ENCODE measurements around the gene SRGAP3.

SRGAP3 gene

GRCh38 chr3:9142362-9142761 lies 107.1 kb downstream of the SRGAP3 start:
- DNase-seq (ENCODE audit: low read depth): no peak

- DNase-seq (ENCODE audit: low read depth): no peak
These were observed 107.5 kb downstream of the SRGAP3 start for GRCh38 chr3:9141928-9142289.

GRCh38 chr3:9139366-9139765 lies 110.1 kb downstream of the SRGAP3 start:
- no peak for DNase-seq (ENCODE audit: low read depth)

- no peak for DNase-seq (ENCODE audit: low read depth)
These were observed 111.8 kb downstream of the SRGAP3 start for GRCh38 chr3:9137676-9138075.

DNA sequence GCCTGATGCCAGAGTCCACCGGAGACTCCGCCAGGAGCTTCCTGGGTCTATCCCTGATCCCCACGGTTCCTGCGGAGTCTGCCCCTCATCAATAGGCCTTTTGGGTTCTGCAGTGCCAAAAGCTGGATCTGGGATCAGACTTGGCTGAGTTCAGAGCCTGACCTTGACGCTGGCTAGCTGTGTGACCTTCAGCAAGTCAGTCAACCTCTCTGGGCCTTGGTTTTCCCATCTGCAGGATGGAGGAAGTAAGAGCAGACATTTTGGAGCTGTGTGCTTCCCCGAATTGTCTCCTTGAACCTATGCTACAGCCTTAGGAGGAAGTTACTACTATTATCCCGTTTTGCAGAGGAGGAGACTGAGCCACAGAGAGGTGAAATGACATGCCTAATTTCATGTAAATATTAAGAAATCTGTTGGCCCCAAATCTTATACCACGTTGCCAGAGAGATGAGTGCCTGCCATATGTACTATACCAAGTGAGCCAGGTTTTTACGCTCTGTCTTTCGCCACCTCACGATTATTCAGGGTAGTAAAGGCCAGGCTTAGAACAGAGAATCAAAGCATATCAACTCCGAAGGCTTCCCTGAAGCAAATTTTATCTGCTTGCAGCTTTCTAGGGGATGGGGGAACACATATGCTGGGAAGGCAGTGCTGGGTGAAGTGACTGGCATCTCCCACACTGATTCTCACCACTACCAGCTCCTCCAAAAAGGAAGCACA lies 112.5 kb downstream of the SRGAP3 start:
- no peak for DNase-seq (ENCODE audit: low read depth)

GRCh38 chr3:9135930-9136525 lies 113.4 kb downstream of the SRGAP3 start:
- no peak for DNase-seq (ENCODE audit: low read depth)

GRCh38 chr3:9135526-9135925 lies 113.9 kb downstream of the SRGAP3 start:
- DNase-seq (ENCODE audit: low read depth): no peak

GRCh38 chr3:9133656-9134055 lies 115.8 kb downstream of the SRGAP3 start:
- DNase-seq (ENCODE audit: low read depth): no peak

DNA sequence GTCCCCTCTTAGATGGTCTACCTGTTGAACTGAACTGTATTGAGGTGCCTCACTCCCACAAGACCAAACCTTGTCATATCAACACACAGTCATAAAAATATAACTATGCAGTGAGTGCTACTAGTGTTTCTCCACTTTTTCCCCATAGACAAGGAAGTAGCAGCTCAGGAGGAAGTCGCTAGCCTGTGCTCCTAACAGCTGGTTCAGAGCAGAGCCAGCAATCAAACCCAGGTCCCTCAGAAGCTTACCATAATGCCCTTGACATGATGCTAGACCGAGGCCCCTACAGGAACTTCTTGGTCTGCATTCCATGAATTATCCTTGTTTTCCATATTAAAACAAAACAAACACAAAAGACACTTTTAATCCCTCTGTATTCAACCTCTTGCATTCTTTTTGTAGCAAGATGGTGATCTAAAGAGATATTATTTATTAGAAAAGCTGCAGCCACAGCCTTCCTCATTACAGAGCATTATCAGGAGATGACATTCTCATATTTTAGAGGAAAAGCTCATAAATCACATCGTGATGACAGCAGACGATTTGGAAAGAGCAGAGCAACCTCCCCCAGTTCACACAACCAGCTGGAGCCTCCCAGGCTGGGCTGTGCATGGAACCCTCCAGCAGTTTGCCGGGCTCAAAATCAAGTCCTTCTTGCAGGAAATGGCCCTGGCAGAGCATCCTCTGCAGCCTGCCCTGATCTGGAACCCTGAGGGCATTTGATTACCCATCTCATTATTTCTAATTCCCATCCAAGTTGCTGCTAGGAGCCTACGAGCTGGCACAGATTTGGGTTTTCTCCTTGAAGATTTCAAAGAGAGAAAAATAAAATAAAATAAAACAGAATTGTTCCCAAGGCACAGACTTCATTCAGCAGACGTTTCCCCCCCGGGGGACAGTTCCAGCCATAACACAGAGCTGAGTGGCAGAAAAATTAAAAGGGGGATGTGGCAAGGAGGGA lies 118.8 kb downstream of the SRGAP3 start:
- no peak for DNase-seq (ENCODE audit: low read depth)

DNA sequence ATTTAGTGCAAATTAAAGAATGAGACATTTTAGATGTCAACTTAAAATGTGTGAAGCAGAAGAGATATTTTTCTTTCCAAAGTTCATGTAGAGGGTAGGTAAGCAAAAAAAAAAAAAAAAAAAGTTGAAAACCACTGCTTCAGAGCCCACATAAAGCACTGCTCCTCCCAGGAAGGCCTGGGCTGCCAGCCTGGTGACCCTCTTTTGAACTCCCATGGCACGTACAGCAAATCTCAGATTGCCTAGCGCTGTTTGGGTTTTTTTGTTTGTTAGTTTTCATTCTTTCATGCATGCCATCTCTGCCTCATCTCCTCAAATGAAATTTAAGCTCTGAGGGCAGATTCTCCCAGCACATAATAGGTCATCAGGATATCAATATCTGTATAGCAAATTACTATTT lies 120.1 kb downstream of the SRGAP3 start:
- no peak for DNase-seq (ENCODE audit: low read depth)

GRCh38 chr3:9125278-9125951 lies 124.0 kb downstream of the SRGAP3 start:
- no peak for DNase-seq (ENCODE audit: low read depth)

GRCh38 chr3:9124730-9125129 lies 124.7 kb downstream of the SRGAP3 start:
- no peak for DNase-seq (ENCODE audit: low read depth)

DNA sequence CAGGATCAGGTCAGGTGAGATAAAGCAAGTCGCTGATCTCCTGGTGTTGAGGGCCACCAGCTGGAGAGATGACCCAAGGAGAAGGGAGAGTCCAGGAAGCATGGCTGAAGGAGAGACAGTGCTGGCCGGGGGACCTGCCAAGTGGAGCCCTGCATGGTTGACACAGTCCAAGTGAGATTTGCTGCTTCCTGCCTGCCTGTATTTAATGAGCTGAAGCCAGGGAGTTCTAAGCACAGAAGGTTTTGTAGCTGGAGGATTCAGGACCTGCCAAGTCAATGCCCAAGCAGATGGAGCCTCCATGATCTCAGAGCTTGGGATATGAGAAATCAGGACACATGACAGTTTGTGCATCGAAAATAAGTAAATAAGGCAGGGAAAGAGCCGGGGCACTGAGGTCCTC lies 125.6 kb downstream of the SRGAP3 start:
- DNase-seq (ENCODE audit: low read depth): no peak

DNA sequence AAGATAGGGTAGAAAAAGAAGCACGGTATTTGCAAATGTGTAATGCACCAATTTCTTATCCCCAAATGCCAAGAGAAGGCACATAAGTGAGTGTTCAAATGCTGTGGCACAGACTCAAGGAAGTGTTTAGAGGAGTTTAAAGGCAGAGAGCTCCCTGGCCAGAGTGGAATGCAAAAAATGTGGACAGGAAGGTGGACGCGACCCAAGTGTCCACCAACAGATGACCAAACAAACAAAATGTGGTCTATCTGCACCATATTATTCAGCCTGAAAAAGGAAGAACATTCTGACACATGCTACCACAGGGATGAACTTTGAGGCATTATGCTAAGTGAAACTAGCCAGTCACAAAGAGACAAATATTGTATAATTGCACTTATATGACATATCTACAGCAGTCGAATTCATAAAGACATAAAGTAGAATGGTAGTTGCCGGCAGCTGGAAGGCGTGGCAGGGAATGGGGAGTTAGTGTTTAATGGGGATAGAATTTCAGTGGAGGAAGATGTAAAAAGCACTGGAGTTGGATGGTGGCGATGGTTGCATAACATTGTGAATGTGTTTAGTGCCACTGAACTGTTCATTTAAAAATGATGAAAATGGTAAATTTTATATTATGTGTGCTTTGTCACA lies 126.6 kb downstream of the SRGAP3 start:
- DNase-seq (ENCODE audit: low read depth): no peak

DNA sequence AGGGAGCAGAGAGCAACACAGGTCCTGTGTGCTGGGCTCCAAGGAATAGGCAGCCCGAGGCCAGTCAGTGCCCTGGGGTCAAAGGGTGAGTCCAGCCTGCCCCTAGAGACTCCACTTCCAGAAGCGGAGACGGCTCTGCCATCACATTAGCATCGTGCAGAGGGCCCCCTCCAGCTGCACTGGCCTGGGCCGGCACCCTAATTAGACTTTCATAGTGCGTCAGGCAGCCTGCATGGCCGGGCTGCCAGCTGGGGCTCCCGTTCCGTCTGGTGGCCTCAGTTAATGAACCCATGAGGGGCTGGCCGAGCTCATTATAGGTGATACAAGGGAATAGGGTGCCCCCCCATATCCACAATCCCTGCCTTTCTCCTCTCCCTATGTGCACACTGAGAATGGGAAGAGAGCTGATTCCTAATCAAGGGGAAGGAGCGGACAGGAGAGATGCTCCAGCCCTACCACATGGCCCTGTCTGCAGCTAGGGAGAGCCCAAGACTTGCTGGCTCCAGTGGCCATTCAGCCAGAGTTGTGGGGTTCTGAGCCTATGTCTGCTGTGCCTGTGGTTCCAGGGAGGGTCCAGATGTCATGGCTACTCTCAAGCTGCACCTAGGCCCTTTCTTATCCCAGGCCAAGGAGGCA lies 128.0 kb downstream of the SRGAP3 start:
- no peak for DNase-seq (ENCODE audit: low read depth)

DNA sequence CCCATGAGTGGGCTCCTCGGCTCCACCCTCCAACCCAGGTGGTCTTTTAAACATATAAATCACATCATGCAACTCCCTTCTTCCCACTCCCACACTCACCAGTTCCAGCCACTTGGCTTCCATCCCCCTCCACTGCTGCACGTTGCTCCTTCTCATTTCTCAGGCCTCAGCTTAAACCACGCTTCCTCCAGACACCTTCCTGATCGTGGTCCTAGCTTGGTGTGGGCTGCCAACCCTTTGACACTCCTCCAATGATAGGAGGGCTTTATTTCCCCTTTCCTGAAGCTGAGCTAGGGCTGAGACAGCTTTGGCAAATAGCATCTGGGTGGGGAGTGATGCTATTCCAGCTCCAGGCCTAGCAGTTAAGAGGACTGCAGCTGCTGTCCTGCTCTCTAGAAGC lies 130.1 kb downstream of the SRGAP3 start:
- no peak for DNase-seq (ENCODE audit: low read depth)

DNA sequence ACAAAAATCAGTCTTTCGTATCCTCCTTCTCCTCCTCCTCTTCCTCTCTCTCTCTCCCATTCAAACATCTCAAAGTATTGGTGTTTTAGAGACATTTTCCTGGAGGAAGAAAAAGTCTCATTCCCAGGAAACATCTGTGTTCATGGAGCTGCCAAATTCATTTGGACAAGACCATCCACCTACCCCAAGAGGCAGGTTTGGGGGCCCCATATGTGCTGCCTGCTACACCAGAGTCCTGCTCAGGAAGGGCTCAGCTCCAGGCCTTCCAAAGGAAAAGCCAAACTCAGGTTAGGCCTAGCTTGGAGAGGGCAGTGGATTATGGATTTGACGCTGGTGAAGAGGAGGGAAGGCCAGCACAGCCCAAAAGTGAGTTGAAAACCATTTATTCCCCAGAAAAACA lies 131.2 kb downstream of the SRGAP3 start:
- DNase-seq (ENCODE audit: low read depth): no peak

DNA sequence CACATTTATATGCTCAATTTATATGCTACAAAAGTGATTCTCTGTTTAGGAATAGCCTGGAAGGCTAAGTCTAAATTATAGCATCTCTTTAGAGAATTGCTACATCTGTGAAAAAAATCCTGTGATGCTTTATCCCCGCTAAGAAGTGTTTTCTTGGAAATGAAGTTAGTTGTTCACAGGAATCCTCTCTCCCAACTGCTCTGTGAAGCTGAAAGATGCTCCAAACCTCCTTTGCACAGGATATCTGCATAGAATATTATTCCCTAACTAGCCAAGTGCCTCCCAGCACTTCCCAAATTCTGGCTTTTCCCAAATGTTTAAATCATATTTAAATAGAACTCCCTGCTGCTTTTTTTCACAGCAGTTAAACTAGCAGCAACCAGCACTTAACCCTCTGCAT lies 132.2 kb downstream of the SRGAP3 start:
- DNase-seq (ENCODE audit: low read depth): no peak

GRCh38 chr3:9116336-9116735 lies 133.1 kb downstream of the SRGAP3 start:
- DNase-seq (ENCODE audit: low read depth): no peak

DNA sequence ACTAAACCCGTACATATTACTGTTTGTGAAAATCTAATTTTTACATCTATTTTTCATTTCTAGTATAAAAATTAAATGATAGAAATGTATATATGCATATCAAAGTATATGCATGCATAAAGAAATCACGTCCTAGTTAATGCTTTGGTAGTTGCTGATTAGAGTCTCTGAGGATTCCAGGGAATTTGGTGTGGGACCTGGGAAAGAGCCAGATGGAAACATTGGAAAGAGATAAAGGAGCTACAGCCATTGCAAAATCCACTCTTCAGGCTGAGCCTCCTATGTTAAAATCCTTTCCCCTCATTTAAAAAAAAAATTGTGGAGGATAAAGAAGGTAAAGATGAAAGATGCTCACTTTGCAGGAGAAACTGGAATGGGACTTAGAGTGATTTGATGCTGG lies 134.1 kb downstream of the SRGAP3 start:
- DNase-seq (ENCODE audit: low read depth): no peak

GRCh38 chr3:9113040-9113439 lies 136.4 kb downstream of the SRGAP3 start:
- no peak for DNase-seq (ENCODE audit: low read depth)

Measured in stromal cell of bone marrow (primary cell).